Transverse colon (tissue), 3 donors: ENCODE measurements around the gene CADPS.

Source experiments
- CTCF ChIP-seq, 5 experiments: fragments of 200-600 bp in 3 of 5; fragments of 450-650 bp in 2 of 5; sonication (generic) in 3 of 5; IDR thresholded peaks; 1 replicate in 2 of 5; 2 replicates in 3 of 5; pipeline ENCODE4 v1.5.1; 2016 to 2017; ENCODE audit warnings: antibody characterized with exemption in 5 of 5, inconsistent platforms in 3 of 5, mild to moderate bottlenecking in 2 of 5, moderate library complexity in 1 of 5
- EP300 ChIP-seq: sonication (generic); formaldehyde crosslinking; IDR thresholded peaks from one replicate; pipeline ENCODE4 v1.6.1; 2017; ENCODE audit warnings: antibody characterized with exemption, low read depth

DNA sequence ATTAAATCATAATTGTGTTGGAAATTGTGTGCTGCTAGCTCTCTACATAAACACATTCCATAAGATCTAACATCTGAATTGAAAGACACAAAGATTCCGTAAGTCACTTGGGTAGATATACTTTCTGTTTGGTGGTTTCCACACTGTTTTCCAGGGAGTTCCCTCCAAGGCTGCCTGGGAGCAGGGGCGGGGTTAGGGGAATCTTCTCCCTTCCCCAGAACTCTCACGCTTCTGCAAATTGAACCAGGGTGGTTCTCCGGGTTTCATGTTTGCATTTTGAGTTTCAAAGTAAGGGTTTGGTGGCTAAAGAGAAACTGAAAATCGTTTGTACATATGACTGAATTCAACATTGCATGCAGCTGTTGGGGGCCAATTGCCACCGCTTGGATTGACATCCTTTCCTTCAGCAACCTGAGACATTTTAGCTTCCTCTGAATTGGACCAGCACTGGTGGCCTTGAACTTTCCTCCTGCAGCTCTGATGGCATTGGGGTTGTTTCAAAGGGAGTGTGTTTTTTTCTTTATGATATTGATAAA is 309.1 kb downstream of the CADPS start:
- TF ChIP-seq CTCF (IDR thresholded peaks at IDR 0.05) (no peak), EP300 (no peak)
